ENCODE results near the gene PITPNM3.

The PITPNM3 gene

GRCh38 chr17:6480303-6480675 lies 76.1 kb downstream of the PITPNM3 start:
- Mint-ChIP-seq H3K27me3 (ENCODE audit: low read depth, poor library complexity) (peaks cover 30% of the 10 kb centered on the region), H3K4me1 (peaks cover 37% of the 10 kb centered on the region), H3K9me3 (no peaks in the 10 kb centered on the region), H3K36me3 (ENCODE audit: low read depth) (no peaks in the 10 kb centered on the region), H3K4me3 (no peak overlapping the region), H3K27ac (no peak overlapping the region)
- TF ChIP-seq CTCF (IDR thresholded peaks at IDR 0.05) = no peak
- no peak for DNase-seq

GRCh38 chr17:6479622-6480302 lies 76.6 kb downstream of the PITPNM3 start:
- H3K4me3 Mint-ChIP-seq = no peak overlapping the region
- H3K27me3 Mint-ChIP-seq (ENCODE audit: low read depth, poor library complexity) = peaks cover 30% of the 10 kb centered on the region
- TF ChIP-seq CTCF (IDR thresholded peaks at IDR 0.05) = no peak
- H3K4me1 Mint-ChIP-seq = peaks cover 41% of the 10 kb centered on the region
- no peaks in the 10 kb centered on the region for H3K9me3 Mint-ChIP-seq
- no peaks in the 10 kb centered on the region for H3K36me3 Mint-ChIP-seq (ENCODE audit: low read depth)
- no peak for DNase-seq
- H3K27ac Mint-ChIP-seq = peak overlapping the region; percentile 78

- H3K27ac Mint-ChIP-seq = no peak overlapping the region
- H3K4me1 Mint-ChIP-seq = peaks cover 41% of the 10 kb centered on the region
- peaks cover 32% of the 10 kb centered on the region for H3K27me3 Mint-ChIP-seq (ENCODE audit: low read depth, poor library complexity)
- H3K9me3 Mint-ChIP-seq = no peaks in the 10 kb centered on the region
- TF ChIP-seq CTCF (IDR thresholded peaks at IDR 0.05) = no peak
- no peak for DNase-seq
- H3K36me3 Mint-ChIP-seq (ENCODE audit: low read depth) = no peaks in the 10 kb centered on the region
- no peak overlapping the region for H3K4me3 Mint-ChIP-seq
Observed at GRCh38 chr17:6478486-6478885, 77.9 kb downstream of the PITPNM3 start.

- no peak for DNase-seq
- H3K36me3 Mint-ChIP-seq (ENCODE audit: low read depth) = no peaks in the 10 kb centered on the region
- H3K9me3 Mint-ChIP-seq = no peaks in the 10 kb centered on the region
- no peak overlapping the region for H3K27ac Mint-ChIP-seq
- H3K27me3 Mint-ChIP-seq (ENCODE audit: low read depth, poor library complexity) = peaks cover 33% of the 10 kb centered on the region
- no peak overlapping the region for H3K4me3 Mint-ChIP-seq
- TF ChIP-seq CTCF (IDR thresholded peaks at IDR 0.05) = no peak
- peaks cover 45% of the 10 kb centered on the region for H3K4me1 Mint-ChIP-seq
Observed at GRCh38 chr17:6477831-6478383, 78.4 kb downstream of the PITPNM3 start.

- Mint-ChIP-seq H3K27ac (no peak overlapping the region), H3K4me3 (no peak overlapping the region), H3K9me3 (no peaks in the 10 kb centered on the region), H3K27me3 (ENCODE audit: low read depth, poor library complexity) (peaks cover 28% of the 10 kb centered on the region), H3K36me3 (ENCODE audit: low read depth) (no peaks in the 10 kb centered on the region), H3K4me1 (peaks cover 53% of the 10 kb centered on the region)
- DNase-seq = peak; percentile 48
- TF ChIP-seq CTCF (IDR thresholded peaks at IDR 0.05) = no peak
Observed at GRCh38 chr17:6476810-6477179, 79.6 kb downstream of the PITPNM3 start.
